Stimulated activated naive CD8-positive, alpha-beta T cell treated with anti-CD3 and anti-CD28 coated beads, Interleukin-15, Interleukin-2, amounts not matched to agents 100 U/mL and 50 U/mL, for 24 hours (primary cell): ENCODE data around the gene ZNF296.

Experiments used
- ATAC-seq: fragments of 150-1000 bp; cut with Tn5 transposase; one replicate; pipeline ENCODE4 v1.10.0; 2021
- DNase-seq: peaks from one replicate; pipeline ENCODE4 v3.0.0; 2021

Gene ZNF296

GRCh38 chr19:45103508-45104319 lies 27.4 kb upstream of the ZNF296 start:
- ATAC-seq (no peak), DNase-seq (no peak)

GRCh38 chr19:45103156-45103507 lies 26.9 kb upstream of the ZNF296 start:
- peak; percentile 60 for ATAC-seq

GRCh38 chr19:45102481-45102880 lies 26.2 kb upstream of the ZNF296 start:
- ATAC-seq (no peak), DNase-seq (no peak)

More at GRCh38 chr19:45103156-45103507, 26.9 kb upstream of the ZNF296 start:
- DNase-seq = peak; percentile 37

- ATAC-seq (no peak), DNase-seq (no peak)
Measured at GRCh38 chr19:45101806-45102205, 25.5 kb upstream of the ZNF296 start.

- ATAC-seq (no peak), DNase-seq (no peak)
Measured at GRCh38 chr19:45100846-45101252, 24.6 kb upstream of the ZNF296 start.

GRCh38 chr19:45100201-45100600 lies 23.9 kb upstream of the ZNF296 start:
- ATAC-seq = no peak
- no peak for DNase-seq

GRCh38 chr19:45099467-45100191 lies 23.4 kb upstream of the ZNF296 start:
- DNase-seq (no peak), ATAC-seq (no peak)

- no peak for DNase-seq
- ATAC-seq = no peak
Measured at GRCh38 chr19:45098521-45099466, 22.5 kb upstream of the ZNF296 start.

- DNase-seq (no peak), ATAC-seq (no peak)
Measured at GRCh38 chr19:45097776-45098520, 21.7 kb upstream of the ZNF296 start.

GRCh38 chr19:45097450-45097775 lies 21.1 kb upstream of the ZNF296 start:
- ATAC-seq (no peak), DNase-seq (no peak)

- no peak for DNase-seq
- ATAC-seq = no peak
Measured at GRCh38 chr19:45096700-45097099, 20.4 kb upstream of the ZNF296 start.

- no peak for DNase-seq
- ATAC-seq = no peak
Measured at GRCh38 chr19:45095496-45096413, 19.5 kb upstream of the ZNF296 start.

- DNase-seq (no peak), ATAC-seq (no peak)
Measured at GRCh38 chr19:45094707-45095106, 18.4 kb upstream of the ZNF296 start.

GRCh38 chr19:45094137-45094536 lies 17.9 kb upstream of the ZNF296 start:
- DNase-seq = no peak
- ATAC-seq = no peak

- peak; percentile 93 for DNase-seq
- peak; percentile 72 for ATAC-seq
Measured at GRCh38 chr19:45092747-45093678, 16.7 kb upstream of the ZNF296 start, which contains the start of gene PPP1R37. TSS of gene PPP1R37 (plus strand) at chr19:45093179. CDS start at chr19:45093326, 147 bp downstream.

- peak; percentile 95 for DNase-seq
- peak; percentile 77 for ATAC-seq
Measured at GRCh38 chr19:45091031-45091923, 15.0 kb upstream of the ZNF296 start.

GRCh38 chr19:45090606-45091005 lies 14.3 kb upstream of the ZNF296 start:
- ATAC-seq (no peak), DNase-seq (no peak)

- ATAC-seq = no peak
- DNase-seq = no peak
Measured at GRCh38 chr19:45090034-45090433, 13.8 kb upstream of the ZNF296 start.
